H9 (cell line): ENCODE results near the gene CTNNB1. TPM values are rescaled to one million over a fixed set of nuclear protein-coding genes. Genes with fewer than 3 reads are reported as not detected.
A peak's percentile ranks its signal among the peaks of the same experiment; 100 is the strongest.

Source experiments
- DNase-seq: peaks from one replicate; pipeline ENCODE4 v3.0.0-alpha.2; 2017
- H2AFZ ChIP-seq: one replicate; pipeline ENCODE4 v1.6.1; 2013; ENCODE audit warnings: mild to moderate bottlenecking, low read length, control low read depth, moderate library complexity
- H2AK5ac ChIP-seq: 2 replicates; pipeline ENCODE4 v1.6.1; 2013; ENCODE audit warnings: low read length, control low read depth, mixed read lengths; ENCODE audit not compliant: insufficient read length
- H2BK120ac ChIP-seq: one replicate; pipeline ENCODE4 v1.6.1; 2013; ENCODE audit warnings: low read depth, mild to moderate bottlenecking, low read length, control low read depth, inconsistent platforms; ENCODE audit not compliant: poor library complexity, severe bottlenecking
- H2BK12ac ChIP-seq: 2 replicates; pipeline ENCODE4 v1.6.1; 2013; ENCODE audit warnings: low read length, control low read depth, mixed read lengths, low read depth; ENCODE audit not compliant: insufficient read length
- H2BK15ac ChIP-seq: 2 replicates; pipeline ENCODE4 v1.6.1; 2013; ENCODE audit warnings: low read depth, low read length, control low read depth
- H2BK20ac ChIP-seq: one replicate; pipeline ENCODE4 v1.6.1; 2013; ENCODE audit warnings: low read depth, mild to moderate bottlenecking, low read length, control low read depth, inconsistent platforms; ENCODE audit not compliant: poor library complexity, severe bottlenecking
- H2BK5ac ChIP-seq: 2 replicates; pipeline ENCODE4 v1.6.1; 2013; ENCODE audit warnings: low read length, control low read depth, mixed read lengths; ENCODE audit not compliant: insufficient read length
- H3K14ac ChIP-seq: 2 replicates; pipeline ENCODE4 v1.6.1; 2013; ENCODE audit warnings: low read length, control low read depth; ENCODE audit not compliant: insufficient read depth
- H3K18ac ChIP-seq: 2 replicates; pipeline ENCODE4 v1.6.1; 2013; ENCODE audit warnings: low read depth, mild to moderate bottlenecking, mixed read lengths, low read length, control low read depth; ENCODE audit not compliant: insufficient read length
- H3K23ac ChIP-seq: 2 replicates; pipeline ENCODE4 v1.6.1; 2013; ENCODE audit warnings: low read length, control low read depth, mixed read lengths, low read depth; ENCODE audit not compliant: insufficient read length
- H3K23me2 ChIP-seq: 2 replicates; pipeline ENCODE4 v1.6.1; 2013; ENCODE audit warnings: low read depth, mild to moderate bottlenecking, mixed read lengths, low read length, control low read depth; ENCODE audit not compliant: insufficient read length, poor library complexity, severe bottlenecking
- H3K27ac ChIP-seq: 2 replicates; pipeline ENCODE4 v1.5.1; 2013; ENCODE audit warnings: low read length, control low read depth, mixed read lengths, low read depth; ENCODE audit not compliant: insufficient read length
- H3K27me3 ChIP-seq: 2 replicates; pipeline ENCODE4 v1.6.1; 2013; ENCODE audit warnings: low read length, control low read depth, inconsistent platforms; ENCODE audit not compliant: insufficient read depth
- H3K4ac ChIP-seq: 2 replicates; pipeline ENCODE4 v1.6.1; 2013; ENCODE audit warnings: low read depth, mild to moderate bottlenecking, control low read depth, inconsistent platforms, low read length, moderate library complexity
- H3K4me1 ChIP-seq: 2 replicates; pipeline ENCODE4 v1.6.1; 2013; ENCODE audit warnings: low read length, control low read depth, inconsistent platforms; ENCODE audit not compliant: insufficient read depth
- H3K4me2 ChIP-seq: 2 replicates; pipeline ENCODE4 v1.6.1; 2013; ENCODE audit warnings: low read length, control low read depth, mixed read lengths; ENCODE audit not compliant: insufficient read length, insufficient read depth
- H3K56ac ChIP-seq: 2 replicates; pipeline ENCODE4 v1.6.1; 2013; ENCODE audit warnings: low read depth, mild to moderate bottlenecking, mixed read lengths, low read length, control low read depth; ENCODE audit not compliant: insufficient read length
- H3K79me1 ChIP-seq: 2 replicates; pipeline ENCODE4 v1.6.1; 2013; ENCODE audit warnings: low read depth, mild to moderate bottlenecking, moderate library complexity, low read length, control low read depth, inconsistent platforms; ENCODE audit not compliant: insufficient read depth, poor library complexity, severe bottlenecking
- H3K79me2 ChIP-seq: 2 replicates; pipeline ENCODE4 v1.6.1; 2013; ENCODE audit warnings: low read length, control low read depth, inconsistent platforms; ENCODE audit not compliant: insufficient read depth
- H3K9ac ChIP-seq: 2 replicates; pipeline ENCODE4 v1.6.1; 2013; ENCODE audit warnings: low read length, control low read depth, mixed read lengths; ENCODE audit not compliant: insufficient read length; ENCODE audit errors: extremely low read depth
- H3K9me3 ChIP-seq: one replicate; pipeline ENCODE4 v1.6.1; 2013; ENCODE audit warnings: low read depth, low read length, inconsistent platforms; ENCODE audit not compliant: control insufficient read depth
- H3T11ph ChIP-seq: one replicate; pipeline ENCODE4 v1.6.1; 2013; ENCODE audit warnings: mild to moderate bottlenecking, low read length, control low read depth, inconsistent platforms
- H4K20me1 ChIP-seq: one replicate; pipeline ENCODE4 v1.6.1; 2013; ENCODE audit not compliant: control insufficient read depth, insufficient read length, insufficient read depth
- H4K5ac ChIP-seq: 2 replicates; pipeline ENCODE4 v1.6.1; 2013; ENCODE audit warnings: low read depth, mild to moderate bottlenecking, mixed read lengths, low read length, control low read depth; ENCODE audit not compliant: insufficient read length
- H4K8ac ChIP-seq: replicated peaks from 2 replicates; pipeline ENCODE4 v1.6.1; 2013; ENCODE audit warnings: low read length, control low read depth, mixed read lengths, low read depth; ENCODE audit not compliant: insufficient read length
- H4K91ac ChIP-seq: 2 replicates; pipeline ENCODE4 v1.6.1; 2013; ENCODE audit warnings: low read depth, mild to moderate bottlenecking, moderate library complexity, mixed read lengths, low read length, control low read depth; ENCODE audit not compliant: insufficient read length
- H3K27ac Mint-ChIP-seq, 3 experiments: 2 replicates in 2 of 3; 3 replicates in 1 of 3; pipeline ENCODE4 v1.8.0; 2020 to 2021; ENCODE audit warnings: mixed read lengths in 3 of 3, mild to moderate bottlenecking in 1 of 3, moderate library complexity in 1 of 3
- H3K27me3 Mint-ChIP-seq: 2 replicates; pipeline ENCODE4 v1.8.0; 2021; ENCODE audit warnings: low read depth, mild to moderate bottlenecking, moderate library complexity, mixed read lengths
- H3K36me3 Mint-ChIP-seq, 3 experiments: 2 replicates in 2 of 3; 3 replicates in 1 of 3; pipeline ENCODE4 v1.8.0; 2020 to 2021; ENCODE audit warnings: low read depth in 3 of 3, mixed read lengths in 3 of 3; ENCODE audit not compliant: insufficient read depth in 1 of 3
- H3K4me1 Mint-ChIP-seq, 2 experiments: 2 replicates each; pipeline ENCODE4 v1.8.0; 2020; ENCODE audit warnings: mixed read lengths in 2 of 2
- H3K4me3 Mint-ChIP-seq, 2 experiments: 2 replicates in 1 of 2; 3 replicates in 1 of 2; pipeline ENCODE4 v1.8.0; 2020 to 2021; ENCODE audit warnings: mild to moderate bottlenecking in 2 of 2, mixed read lengths in 2 of 2, moderate library complexity in 1 of 2
- H3K9me3 Mint-ChIP-seq, 2 experiments: 2 replicates in 1 of 2; 3 replicates in 1 of 2; pipeline ENCODE4 v1.8.0; 2020; ENCODE audit warnings: mild to moderate bottlenecking in 2 of 2, mixed read lengths in 2 of 2, moderate library complexity in 1 of 2
- WGBS: extraction: QIAGEN DNeasy Blood & Tissue Kit; methylation state at CpG from one replicate; pipeline ENCODE4 v1.1.7; 2013; ENCODE audit warnings: missing lambda C conversion rate, low lambda C conversion rate, mixed read lengths; ENCODE audit not compliant: insufficient read length; ENCODE audit errors: extremely low coverage; 5-methylcytosine and 5-hydroxymethylcytosine counted together
- total RNA-seq: library from RNA; stranded (reverse); gene quantifications from 2 replicates; pipeline ENCODE4 v1.2.1, GENCODE V29; 2021
- TF ChIP-seq, protein P1 (sequence below): fragments of 200-600 bp; sonication (generic); conservative IDR thresholded peaks from 3 replicates; pipeline ENCODE4 v1.8.0; 2021; ENCODE audit warnings: antibody characterized with exemption, mild to moderate bottlenecking

CTNNB1 gene
- total RNA-seq, 1 experiment from 2014 or later = 500 TPM

DNA sequence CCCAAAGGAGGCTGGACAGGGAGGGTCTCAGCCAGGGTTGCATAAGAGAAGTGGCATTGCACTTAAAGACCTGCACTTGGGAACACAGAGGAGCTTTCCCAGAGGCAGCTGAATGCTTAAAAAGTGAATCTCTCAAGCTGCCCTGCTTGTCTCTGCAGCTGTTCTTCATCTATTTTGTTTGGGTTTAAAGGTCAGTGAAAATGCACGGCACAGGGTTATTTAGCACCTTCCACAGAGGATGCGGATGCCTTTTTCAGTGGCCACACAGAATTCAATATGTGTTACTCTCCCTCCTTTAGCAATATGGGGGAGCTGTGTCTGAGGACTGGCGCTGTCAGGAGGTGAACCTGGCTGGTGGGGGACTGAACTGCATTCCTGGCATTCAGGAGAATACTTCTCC lies 22.7 kb upstream of the CTNNB1 start:
- H3K27me3 ChIP-seq = no peaks in the 10 kb centered on the region
- Mint-ChIP-seq H3K4me1 (peaks cover 10 to 14% of the 10 kb centered on the region in 2 experiments), H3K27ac (peak overlapping the region in 1 of 3 experiments; percentile 78; a peak in 1 of 7 replicates), H3K27me3 (no peaks in the 10 kb centered on the region; the same call in none of the 2 replicates), H3K4me3 (no peak overlapping the region), H3K36me3 (no peaks in the 10 kb centered on the region), H3K9me3 (no peaks in the 10 kb centered on the region)
- H2AFZ ChIP-seq = no peak overlapping the region
- H2BK15ac ChIP-seq = no peak overlapping the region
- no peaks in the 10 kb centered on the region for H3K79me2 ChIP-seq
- no peak overlapping the region for H3K23ac ChIP-seq
- H2BK120ac ChIP-seq = no peak overlapping the region
- no peak overlapping the region for H3T11ph ChIP-seq
- no peak overlapping the region for H4K5ac ChIP-seq
- H4K8ac ChIP-seq = no peak overlapping the region
- TF ChIP-seq, protein P1, sequence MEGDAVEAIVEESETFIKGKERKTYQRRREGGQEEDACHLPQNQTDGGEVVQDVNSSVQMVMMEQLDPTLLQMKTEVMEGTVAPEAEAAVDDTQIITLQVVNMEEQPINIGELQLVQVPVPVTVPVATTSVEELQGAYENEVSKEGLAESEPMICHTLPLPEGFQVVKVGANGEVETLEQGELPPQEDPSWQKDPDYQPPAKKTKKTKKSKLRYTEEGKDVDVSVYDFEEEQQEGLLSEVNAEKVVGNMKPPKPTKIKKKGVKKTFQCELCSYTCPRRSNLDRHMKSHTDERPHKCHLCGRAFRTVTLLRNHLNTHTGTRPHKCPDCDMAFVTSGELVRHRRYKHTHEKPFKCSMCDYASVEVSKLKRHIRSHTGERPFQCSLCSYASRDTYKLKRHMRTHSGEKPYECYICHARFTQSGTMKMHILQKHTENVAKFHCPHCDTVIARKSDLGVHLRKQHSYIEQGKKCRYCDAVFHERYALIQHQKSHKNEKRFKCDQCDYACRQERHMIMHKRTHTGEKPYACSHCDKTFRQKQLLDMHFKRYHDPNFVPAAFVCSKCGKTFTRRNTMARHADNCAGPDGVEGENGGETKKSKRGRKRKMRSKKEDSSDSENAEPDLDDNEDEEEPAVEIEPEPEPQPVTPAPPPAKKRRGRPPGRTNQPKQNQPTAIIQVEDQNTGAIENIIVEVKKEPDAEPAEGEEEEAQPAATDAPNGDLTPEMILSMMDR = no peak
- H2BK12ac ChIP-seq = no peak overlapping the region
- no peak overlapping the region for H3K14ac ChIP-seq
- no peaks in the 10 kb centered on the region for H3K9me3 ChIP-seq
- H3K4me2 ChIP-seq = no peak overlapping the region
- no peaks in the 10 kb centered on the region for H3K79me1 ChIP-seq
- no peaks in the 10 kb centered on the region for H3K23me2 ChIP-seq
- no peaks in the 10 kb centered on the region for H3K4me1 ChIP-seq
- no peak overlapping the region for H2BK5ac ChIP-seq
- H4K20me1 ChIP-seq = no peaks in the 10 kb centered on the region
- no peak overlapping the region for H3K27ac ChIP-seq
- H3K56ac ChIP-seq = no peak overlapping the region
- H3K4ac ChIP-seq = no peak overlapping the region
- no peak overlapping the region for H2AK5ac ChIP-seq
- H2BK20ac ChIP-seq = no peak overlapping the region
- no peak overlapping the region for H3K18ac ChIP-seq
- H4K91ac ChIP-seq = no peak overlapping the region
- H3K9ac ChIP-seq = no peak overlapping the region
- no peak for DNase-seq
- no CpG with 5 or more reads among the region's 3 CpGs for WGBS
